IMR-90 (cell line): Measurements from ENCODE around the gene VSIR. TPM values are rescaled to one million over a fixed set of nuclear protein-coding genes. Genes with fewer than 3 reads are reported as not detected.

Experiments used
- ATAC-seq: fragments of 200-7000 bp; cut with Tn5 transposase; 2 replicates; pipeline ENCODE4 v1.9.1; 2020; ENCODE audit warnings: low read depth, mild to moderate bottlenecking, moderate library complexity
- BruUV-seq: library from RNA; stranded (reverse); fragments of 400-500 nt; replicated peaks from 2 replicates; lab custom pipeline; 2021; lab: Mats Ljungman, UMichigan
- CTCF ChIA-PET: fragments of 300-600 bp; formaldehyde crosslinking; extraction: SDS; loops from one replicate; lab custom pipeline; 2021; ENCODE audit warnings: antibody characterized with exemption; lab: Yijun Ruan, JAX
- POLR2A ChIA-PET: fragments of 300-600 bp; sonication (Branson Sonifier 250); formaldehyde crosslinking; loops from one replicate; lab custom pipeline; 2022; ENCODE audit warnings: antibody characterized with exemption; ENCODE audit not compliant: unreplicated experiment; lab: Charles Lee
- DNase-seq: peaks from one replicate; pipeline ENCODE4 v3.0.0; 2013
- H2AFZ ChIP-seq: replicated peaks from 2 replicates; pipeline ENCODE3; 2013; ENCODE audit warnings: low read length, mild to moderate bottlenecking; ENCODE audit not compliant: poor library complexity
- H2AK5ac ChIP-seq: 2 replicates; pipeline ENCODE4 v1.6.1; 2013; ENCODE audit warnings: low read depth, low read length, inconsistent platforms
- H2AK9ac ChIP-seq: replicated peaks from 2 replicates; pipeline ENCODE3; 2013; ENCODE audit warnings: mild to moderate bottlenecking, low read depth, low read length, moderate library complexity; ENCODE audit not compliant: poor library complexity
- H2BK120ac ChIP-seq: 2 replicates; pipeline ENCODE4 v1.6.1; 2013; ENCODE audit warnings: low read depth, low read length, inconsistent platforms
- H2BK15ac ChIP-seq: 3 replicates; pipeline ENCODE4 v1.6.1; 2013; ENCODE audit warnings: low read depth, low read length, inconsistent platforms
- H2BK20ac ChIP-seq: 2 replicates; pipeline ENCODE4 v1.6.1; 2013; ENCODE audit warnings: low read depth, mild to moderate bottlenecking, inconsistent platforms, low read length, moderate library complexity
- H2BK5ac ChIP-seq: 2 replicates; pipeline ENCODE4 v1.6.1; 2013; ENCODE audit warnings: mild to moderate bottlenecking, low read depth, low read length, inconsistent platforms; ENCODE audit not compliant: poor library complexity, severe bottlenecking
- H3K14ac ChIP-seq: replicated peaks from 2 replicates; pipeline ENCODE4 v1.6.1; 2013; ENCODE audit warnings: low read depth, low read length, inconsistent platforms
- H3K18ac ChIP-seq: 2 replicates; pipeline ENCODE4 v1.6.1; 2013; ENCODE audit warnings: low read depth, low read length, control low read depth
- H3K23ac ChIP-seq: 2 replicates; pipeline ENCODE4 v1.6.1; 2013; ENCODE audit warnings: low read depth, low read length, inconsistent platforms
- H3K27ac ChIP-seq: 2 replicates; pipeline ENCODE4 v1.5.1; 2013; ENCODE audit warnings: mild to moderate bottlenecking, control low read depth, low read length; ENCODE audit not compliant: insufficient read depth
- H3K27me3 ChIP-seq: 2 replicates; pipeline ENCODE4 v1.6.1; 2013; ENCODE audit warnings: low read length; ENCODE audit not compliant: control insufficient read depth, insufficient read depth
- H3K36me3 ChIP-seq: 2 replicates; pipeline ENCODE4 v1.6.1; 2013; ENCODE audit warnings: low read length, mixed read lengths; ENCODE audit not compliant: control insufficient read depth, insufficient read depth
- H3K4ac ChIP-seq: 2 replicates; pipeline ENCODE4 v1.6.1; 2013; ENCODE audit warnings: low read depth, low read length, inconsistent platforms
- H3K4me1 ChIP-seq: 2 replicates; pipeline ENCODE4 v1.6.1; 2013; ENCODE audit warnings: low read length, mixed read lengths; ENCODE audit not compliant: control insufficient read depth, insufficient read depth
- H3K4me2 ChIP-seq: 2 replicates; pipeline ENCODE4 v1.6.1; 2013; ENCODE audit warnings: low read depth, mild to moderate bottlenecking, control low read depth, low read length, moderate library complexity
- H3K4me3 ChIP-seq: 2 replicates; pipeline ENCODE4 v1.5.1; 2013; ENCODE audit warnings: low read depth, mild to moderate bottlenecking, control low read depth, low read length, moderate library complexity; ENCODE audit not compliant: insufficient read depth
- H3K56ac ChIP-seq: 2 replicates; pipeline ENCODE4 v1.6.1; 2013; ENCODE audit warnings: low read length, inconsistent platforms; ENCODE audit not compliant: insufficient read depth; ENCODE audit errors: extremely low read depth
- H3K79me1 ChIP-seq, 2 experiments: 2 replicates each; pipeline ENCODE4 v1.6.1; 2013; ENCODE audit warnings: low read length in 2 of 2, inconsistent platforms in 1 of 2, low read depth in 1 of 2
- H3K9ac ChIP-seq: 2 replicates; pipeline ENCODE4 v1.6.1; 2013; ENCODE audit warnings: low read depth, low read length, control low read depth
- H3K9me1 ChIP-seq: 2 replicates; pipeline ENCODE4 v1.6.1; 2013; ENCODE audit warnings: low read length, inconsistent platforms; ENCODE audit not compliant: insufficient read depth
- H3K9me3 ChIP-seq: 2 replicates; pipeline ENCODE4 v1.6.1; 2013; ENCODE audit warnings: low read length; ENCODE audit not compliant: control insufficient read depth, insufficient read depth
- H4K20me1 ChIP-seq: 2 replicates; pipeline ENCODE4 v1.6.1; 2013; ENCODE audit warnings: low read length, inconsistent platforms; ENCODE audit not compliant: insufficient read depth
- H4K5ac ChIP-seq: 2 replicates; pipeline ENCODE4 v1.6.1; 2013; ENCODE audit warnings: mild to moderate bottlenecking, low read depth, low read length, control low read depth
- H4K8ac ChIP-seq, 2 experiments: 2 replicates each; pipeline ENCODE4 v1.6.1; 2013; ENCODE audit warnings: low read depth in 2 of 2, low read length in 2 of 2, control low read depth in 1 of 2, inconsistent platforms in 1 of 2
- H4K91ac ChIP-seq: 2 replicates; pipeline ENCODE4 v1.6.1; 2013; ENCODE audit warnings: low read depth, low read length, inconsistent platforms; ENCODE audit not compliant: insufficient read depth
- BHLHE40 ChIP-seq: fragments of 150-350 bp; IDR thresholded peaks from 2 replicates; pipeline ENCODE4 v1.6.1; 2016; ENCODE audit warnings: mild to moderate bottlenecking, low read depth, low read length
- CEBPB ChIP-seq: IDR thresholded peaks from 2 replicates; pipeline ENCODE4 v1.6.1; 2012; ENCODE audit warnings: low read depth, low read length, improper control_type of control experiment
- CHD1 ChIP-seq: IDR thresholded peaks from 2 replicates; pipeline ENCODE4 v1.6.1; 2012; ENCODE audit warnings: low read depth, low read length, improper control_type of control experiment
- CTCF ChIP-seq: conservative IDR thresholded peaks from 2 replicates; pipeline ENCODE4 v1.5.1; 2012; ENCODE audit warnings: mild to moderate bottlenecking, low read depth, low read length, improper control_type of control experiment
- ELK1 ChIP-seq: fragments of 150-350 bp; IDR thresholded peaks from 2 replicates; pipeline ENCODE4 v1.6.1; 2016; ENCODE audit warnings: low read depth, mild to moderate bottlenecking, low read length, moderate library complexity, borderline replicate concordance
- FOS ChIP-seq: fragments of 150-350 bp; IDR thresholded peaks from 2 replicates; pipeline ENCODE4 v1.6.1; 2016; ENCODE audit warnings: low read depth, low read length
- MAFK ChIP-seq: IDR thresholded peaks from 2 replicates; pipeline ENCODE4 v1.6.1; 2012; ENCODE audit warnings: low read depth, low read length, improper control_type of control experiment
- MAZ ChIP-seq: IDR thresholded peaks from 2 replicates; pipeline ENCODE4 v1.6.1; 2012; ENCODE audit warnings: low read depth, mild to moderate bottlenecking, low read length, improper control_type of control experiment, moderate library complexity, borderline replicate concordance
- MXI1 ChIP-seq: IDR thresholded peaks from 2 replicates; pipeline ENCODE4 v1.6.1; 2012; ENCODE audit warnings: low read depth, mild to moderate bottlenecking, low read length, moderate library complexity, borderline replicate concordance
- NFE2L2 ChIP-seq: fragments of 150-350 bp; IDR thresholded peaks from 2 replicates; pipeline ENCODE4 v1.6.1; 2016; ENCODE audit warnings: low read depth, mild to moderate bottlenecking, low read length
- POLR2A ChIP-seq: IDR thresholded peaks from 2 replicates; pipeline ENCODE4 v1.6.1; 2012; ENCODE audit warnings: mild to moderate bottlenecking, low read depth, low read length
- RAD21 ChIP-seq: IDR thresholded peaks from 2 replicates; pipeline ENCODE4 v1.6.1; 2012; ENCODE audit warnings: low read length, improper control_type of control experiment
- RCOR1 ChIP-seq: IDR thresholded peaks from 2 replicates; pipeline ENCODE4 v1.6.1; 2012; ENCODE audit warnings: mild to moderate bottlenecking, low read length, improper control_type of control experiment; ENCODE audit not compliant: insufficient replicate concordance
- RFX5 ChIP-seq: IDR thresholded peaks from 2 replicates; pipeline ENCODE4 v1.8.0; 2012; ENCODE audit warnings: low read depth, mild to moderate bottlenecking, low read length, moderate library complexity
- SMC3 ChIP-seq: fragments of 150-350 bp; IDR thresholded peaks from 2 replicates; pipeline ENCODE4 v1.6.1; 2016; ENCODE audit warnings: low read depth, mild to moderate bottlenecking, antibody characterized with exemption, low read length, moderate library complexity
- USF2 ChIP-seq: fragments of 150-350 bp; IDR thresholded peaks from 2 replicates; pipeline ENCODE4 v1.6.1; 2017; ENCODE audit warnings: mild to moderate bottlenecking, antibody characterized with exemption, low read length, low read depth
- WGBS, 2 experiments: methylation state at CpG; one replicate each; pipeline versions ENCODE4 v1.1.5 to v1.1.7; 2013; ENCODE audit warnings: missing lambda C conversion rate in 2 of 2; ENCODE audit not compliant: insufficient read length in 1 of 2; ENCODE audit errors: extremely low coverage in 2 of 2; 5-methylcytosine and 5-hydroxymethylcytosine counted together
- dilution Hi-C: fragments of 300-500 bp; cut with HindIII; formaldehyde crosslinking; loops from one replicate; pipeline ENCODE4 v1.14.3; 2018; ENCODE audit warnings: low sequenced_read_pairs; ENCODE audit not compliant: unreplicated experiment
- in situ Hi-C: fragments of 300-500 bp; cut with MboI; formaldehyde crosslinking; loops from 3 replicates; pipeline ENCODE4 v1.14.3; 2019; ENCODE audit warnings: low sequenced_read_pairs, inconsistent platforms, mixed read lengths
- intact Hi-C: fragments of 100-400 bp; cut with micrococcal nuclease; formaldehyde crosslinking; loops from 2 replicates; pipeline ENCODE4 v1.10.0; 2022
- polyA plus RNA-seq, 3 experiments: library from polyadenylated mRNA; depleted of rRNA; stranded (reverse); fragments of >200 nt; gene quantifications; 2 replicates each; pipeline ENCODE4 v1.2.3, GENCODE V29; 2012; ENCODE audit warnings: low replicate concordance in 1 of 3
- total RNA-seq: library from RNA; depleted of rRNA; stranded (reverse); fragments of >200 nt; gene quantifications from 2 replicates; pipeline ENCODE4 v1.2.3, GENCODE V29; 2012

VSIR gene
- total and polyA plus RNA-seq, 2 of the 4 experiments (the other 2 are of a cell fraction), result 5.0 to 23.8 TPM

GRCh38 chr10:71747039-71747531 is 26.2 kb downstream of the VSIR start:
- Histone ChIP-seq H3K14ac (no peak overlapping the region), H4K91ac (no peak overlapping the region), H4K20me1 (no peaks in the 10 kb centered on the region; the same call in 1 of the 2 replicates), H3K27me3 (peaks cover 7% of the 10 kb centered on the region), H3K4me1 (no peaks in the 10 kb centered on the region), H3K27ac (no peak overlapping the region), H3K18ac (no peak overlapping the region), H2BK15ac (no peak overlapping the region), H3K36me3 (peaks cover 7% of the 10 kb centered on the region; the same call in 1 of the 2 replicates), H2AK5ac (no peak overlapping the region), H2BK120ac (no peak overlapping the region), H3K79me1 (no peaks in the 10 kb centered on the region), H3K56ac (no peak overlapping the region), H3K9me3 (peaks cover 2% of the 10 kb centered on the region; the same call in 1 of the 2 replicates), H3K23ac (no peak overlapping the region), H4K5ac (no peak overlapping the region), H3K4me2 (no peak overlapping the region), H3K4ac (no peak overlapping the region), H4K8ac (no peak overlapping the region), H3K4me3 (no peak overlapping the region), H2AK9ac (no peak overlapping the region), H2BK20ac (no peak overlapping the region), H2AFZ (no peak overlapping the region), H3K9me1 (0 out of 2 replicates have a peak, but pooled peaks cover 2% of the 10 kb centered on the region), H3K9ac (no peak overlapping the region), H2BK5ac (no peak overlapping the region)
- POLR2A ChIA-PET, result no interaction called here
- dilution Hi-C loops, result no loop called here
- no TSS peak for BruUV-seq
- 81% methylated on average over 2 of the region's 2 CpGs; no CpG with 5 or more reads in 1 of the 2 experiments for WGBS, 2 experiments
- no peak for DNase-seq
- in situ Hi-C loops, result no loop called here
- CTCF ChIA-PET, result no interaction called here
- intact Hi-C loops, result no loop called here
- TF ChIP-seq FOS, result no peak
- no peak for TF ChIP-seq BHLHE40
- TF ChIP-seq MXI1, result no peak
- TF ChIP-seq RCOR1, result no peak
- no peak for TF ChIP-seq CHD1
- TF ChIP-seq MAFK, result no peak
- TF ChIP-seq USF2, result no peak
- TF ChIP-seq CTCF, result no peak
- TF ChIP-seq POLR2A, result no peak
- TF ChIP-seq RFX5, result no peak
- TF ChIP-seq SMC3, result no peak
- no peak for TF ChIP-seq RAD21
- TF ChIP-seq ELK1, result no peak
- TF ChIP-seq NFE2L2, result no peak
- no peak for TF ChIP-seq CEBPB
- no peak for TF ChIP-seq MAZ
- no peak for ATAC-seq
